Lower leg skin (tissue), 3 donors: ENCODE data around the gene MFAP3L.

Experiments used
- CTCF ChIP-seq, 3 donors: fragments of 450-650 bp; IDR thresholded peaks; one replicate each; pipeline ENCODE4 v1.5.1; 2016; ENCODE audit warnings: antibody characterized with exemption in 3 of 3, mild to moderate bottlenecking in 3 of 3, moderate library complexity in 2 of 3
- POLR2A ChIP-seq, 2 donors: fragments of 450-650 bp; IDR thresholded peaks; one replicate each; pipeline ENCODE4 v1.6.1; 2016 to 2017; ENCODE audit warnings: antibody characterized with exemption in 2 of 2, mild to moderate bottlenecking in 1 of 2, moderate library complexity in 1 of 2

GRCh38 chr4:169963998-169964397 is 62.2 kb downstream of the MFAP3L start:
- no peak for TF ChIP-seq CTCF (IDR thresholded peaks at IDR 0.05)
- TF ChIP-seq POLR2A (IDR thresholded peaks at IDR 0.05), result no peak
